HepG2 (cell line): ENCODE results near the gene SNX9. TPM values are rescaled to one million over a fixed set of nuclear protein-coding genes. Genes with fewer than 3 reads are reported as not detected.

ENCODE experiments used
- BORCS8-MEF2B ChIP-seq: sonication (generic); formaldehyde crosslinking; IDR thresholded peaks from 2 replicates; pipeline ENCODE4 v1.8.0; 2022; ENCODE audit warnings: mild to moderate bottlenecking, missing genetic modification reagents
- CENPT ChIP-seq: sonication (generic); formaldehyde crosslinking; IDR thresholded peaks from 2 replicates; pipeline ENCODE4 v1.8.0; 2022; ENCODE audit warnings: low read depth, mild to moderate bottlenecking, moderate library complexity, missing genetic modification reagents
- CTCF ChIP-seq: sonication (generic); formaldehyde crosslinking; IDR thresholded peaks from 2 replicates; pipeline ENCODE4 v1.5.0; 2020; ENCODE audit warnings: mild to moderate bottlenecking, missing genetic modification reagents, moderate library complexity
- ERF ChIP-seq: IDR thresholded peaks from 2 replicates; pipeline ENCODE4 v1.6.1; 2018; ENCODE audit warnings: missing biosample characterization, missing genetic modification reagents
- FOXC1 ChIP-seq: sonication (generic); formaldehyde crosslinking; IDR thresholded peaks from 2 replicates; pipeline ENCODE4 v1.8.0; 2022; ENCODE audit warnings: mild to moderate bottlenecking, missing genetic modification reagents, borderline replicate concordance
- HNRNPLL ChIP-seq: fragments of 200-400 bp; formaldehyde crosslinking; IDR thresholded peaks from 2 replicates; pipeline ENCODE4 v1.6.1; 2017; ENCODE audit warnings: mild to moderate bottlenecking, low read depth, low read length; ENCODE audit not compliant: poor library complexity, severe bottlenecking
- MTF2 ChIP-seq: sonication (generic); formaldehyde crosslinking; IDR thresholded peaks from 2 replicates; pipeline ENCODE4 v1.5.0; 2020; ENCODE audit warnings: missing genetic modification reagents, borderline replicate concordance
- POLR2AphosphoS5 ChIP-seq: IDR thresholded peaks from 2 replicates; pipeline ENCODE4 v1.6.1; 2012; ENCODE audit warnings: low read depth, low read length
- SMYD3 ChIP-seq: sonication (generic); formaldehyde crosslinking; IDR thresholded peaks from 2 replicates; pipeline ENCODE4 v1.8.1; 2023; ENCODE audit warnings: mild to moderate bottlenecking, missing genetic modification reagents
- STAG1 ChIP-seq: sonication (generic); formaldehyde crosslinking; IDR thresholded peaks from 2 replicates; pipeline ENCODE4 v1.4.0; 2020; ENCODE audit warnings: missing genetic modification reagents
- TARDBP ChIP-seq: sonication (generic); formaldehyde crosslinking; IDR thresholded peaks from 2 replicates; pipeline ENCODE4 v1.8.0; 2022; ENCODE audit warnings: mild to moderate bottlenecking, missing genetic modification reagents
- ZBTB42 ChIP-seq: sonication (generic); formaldehyde crosslinking; IDR thresholded peaks from 2 replicates; pipeline ENCODE4 v1.5.0; 2020; ENCODE audit warnings: mild to moderate bottlenecking, missing genetic modification reagents
- ZNF264 ChIP-seq: sonication (generic); formaldehyde crosslinking; IDR thresholded peaks from 2 replicates; pipeline ENCODE4 v1.4.0; 2020; ENCODE audit warnings: missing genetic modification reagents
- ZNF350 ChIP-seq: sonication (generic); formaldehyde crosslinking; IDR thresholded peaks from 2 replicates; pipeline ENCODE4 v1.4.0; 2020; ENCODE audit warnings: mild to moderate bottlenecking, low read depth, missing genetic modification reagents, borderline replicate concordance
- ZNF547 ChIP-seq: sonication (generic); formaldehyde crosslinking; IDR thresholded peaks from 2 replicates; pipeline ENCODE4 v1.5.1; 2020; ENCODE audit warnings: mild to moderate bottlenecking, missing genetic modification reagents
- ZNF770 ChIP-seq: sonication (generic); formaldehyde crosslinking; IDR thresholded peaks from 2 replicates; pipeline ENCODE4 v1.5.0; 2020; ENCODE audit warnings: mild to moderate bottlenecking, missing genetic modification reagents
- polyA plus RNA-seq, 8 experiments: library from polyadenylated mRNA; depleted of rRNA in 3 of 8; stranded (reverse) in 7 of 8; unstranded in 1 of 8; fragments of >200 nt; fragmentation: Illumina TruSeq in 4 of 8; extraction: Trizol in 4 of 8; gene quantifications; 2 replicates each; pipeline versions ENCODE4 v1.2.1 to v1.2.3, GENCODE V29; 2011 to 2016; ENCODE audit warnings: low read depth in 4 of 8, missing spikeins in 1 of 8, mixed read lengths in 1 of 8; ENCODE audit not compliant: insufficient read depth in 1 of 8
- total RNA-seq, 5 experiments: library from RNA; depleted of rRNA; stranded (reverse); fragments of >200 nt; fragmentation: Illumina TruSeq; extraction: Trizol; gene quantifications; 2 replicates each; pipeline ENCODE4 v1.2.3, GENCODE V29; 2016; ENCODE audit warnings: low read depth in 1 of 5
- TF ChIP-seq, protein P1 (sequence below): IDR thresholded peaks from 2 replicates; pipeline ENCODE4 v1.6.1; 2016
- TF ChIP-seq, protein P2 (sequence below): sonication (generic); formaldehyde crosslinking; IDR thresholded peaks from 2 replicates; pipeline ENCODE4 v1.8.1; 2022; ENCODE audit warnings: mild to moderate bottlenecking, missing genetic modification reagents

The SNX9 gene
- total and polyA plus RNA-seq, 2 of the 13 experiments (the other 11 are each of a cell fraction or from before 2014, with no cell fraction given) = 21.9 to 36.0 TPM

DNA sequence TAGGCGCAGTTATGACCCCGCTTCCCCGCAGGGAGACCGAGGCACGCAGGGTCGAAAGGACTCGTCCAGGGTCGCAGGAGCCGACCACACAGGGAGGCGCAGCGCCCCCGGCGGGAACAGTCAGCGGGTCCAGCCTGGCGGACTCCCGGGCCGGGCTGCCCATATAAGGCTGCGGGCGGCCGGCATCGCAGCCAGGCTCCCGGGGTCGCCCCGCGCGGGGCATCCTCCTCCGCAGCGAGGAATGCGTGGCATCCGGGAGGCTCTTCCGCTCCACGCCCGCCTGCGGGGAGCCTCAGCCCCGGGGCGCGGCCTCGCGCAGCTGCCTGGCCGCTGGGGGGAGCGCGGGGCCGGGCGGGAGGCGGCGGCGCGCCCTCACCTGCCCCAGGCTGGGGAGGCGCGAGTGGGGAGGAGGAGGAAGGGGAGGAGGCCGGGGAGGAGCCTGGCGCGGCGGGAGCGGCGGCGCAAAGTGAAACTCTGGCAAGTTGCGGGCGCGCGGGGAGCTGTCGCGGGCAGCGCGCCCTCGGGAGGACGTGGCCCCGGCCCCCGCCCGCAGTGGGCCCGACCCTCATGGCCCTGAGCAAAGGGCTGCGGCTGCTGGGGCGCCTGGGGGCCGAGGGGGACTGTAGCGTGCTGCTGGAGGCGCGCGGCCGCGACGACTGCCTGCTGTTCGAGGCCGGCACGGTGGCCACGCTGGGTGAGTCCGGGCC, 158.5 kb downstream of the SNX9 start, which contains the start of gene SYNJ2 (continued):
- TF ChIP-seq ZBTB42 (CRISPR knock-in tag) (0 out of 2 replicates have a peak, but pooled peaks have one; percentile 26), SMYD3 (0 out of 2 replicates have a peak, but pooled peaks have one; percentile 28), ZNF350 (CRISPR knock-in tag) (peak; percentile 80), STAG1 (CRISPR knock-in tag) (peak; percentile 31; the same call in 1 of the 2 replicates), ZNF264 (no peak), TARDBP (CRISPR knock-in tag) (peak; percentile 57; the same call in 1 of the 2 replicates), HNRNPLL (peak; percentile 61), ZNF770 (peak; percentile 77; the same call in 1 of the 2 replicates), POLR2AphosphoS5 (peak; percentile 62), BORCS8-MEF2B (CRISPR knock-in tag) (peak; percentile 54; the same call in 1 of the 2 replicates), ZNF547 (CRISPR knock-in tag) (peak; percentile 78), FOXC1 (CRISPR knock-in tag) (peak; percentile 63), CTCF (CRISPR knock-in tag) (peak; percentile 79), CENPT (CRISPR knock-in tag) (peak; percentile 84), MTF2 (CRISPR knock-in tag) (0 out of 2 replicates have a peak, but pooled peaks have one; percentile 16), ERF (CRISPR knock-in tag) (peak; percentile 75; the same call in 1 of the 2 replicates)
- TF ChIP-seq, protein P1, sequence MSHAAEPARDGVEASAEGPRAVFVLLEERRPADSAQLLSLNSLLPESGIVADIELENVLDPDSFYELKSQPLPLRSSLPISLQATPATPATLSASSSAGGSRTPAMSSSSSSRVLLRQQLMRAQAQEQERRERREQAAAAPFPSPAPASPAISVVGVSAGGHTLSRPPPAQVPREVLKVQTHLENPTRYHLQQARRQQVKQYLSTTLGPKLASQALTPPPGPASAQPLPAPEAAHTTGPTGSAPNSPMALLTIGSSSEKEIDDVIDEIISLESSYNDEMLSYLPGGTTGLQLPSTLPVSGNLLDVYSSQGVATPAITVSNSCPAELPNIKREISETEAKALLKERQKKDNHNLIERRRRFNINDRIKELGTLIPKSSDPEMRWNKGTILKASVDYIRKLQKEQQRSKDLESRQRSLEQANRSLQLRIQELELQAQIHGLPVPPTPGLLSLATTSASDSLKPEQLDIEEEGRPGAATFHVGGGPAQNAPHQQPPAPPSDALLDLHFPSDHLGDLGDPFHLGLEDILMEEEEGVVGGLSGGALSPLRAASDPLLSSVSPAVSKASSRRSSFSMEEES (CRISPR knock-in tag) = 0 out of 2 replicates have a peak, but pooled peaks have one; percentile 30
- TF ChIP-seq, protein P2, sequence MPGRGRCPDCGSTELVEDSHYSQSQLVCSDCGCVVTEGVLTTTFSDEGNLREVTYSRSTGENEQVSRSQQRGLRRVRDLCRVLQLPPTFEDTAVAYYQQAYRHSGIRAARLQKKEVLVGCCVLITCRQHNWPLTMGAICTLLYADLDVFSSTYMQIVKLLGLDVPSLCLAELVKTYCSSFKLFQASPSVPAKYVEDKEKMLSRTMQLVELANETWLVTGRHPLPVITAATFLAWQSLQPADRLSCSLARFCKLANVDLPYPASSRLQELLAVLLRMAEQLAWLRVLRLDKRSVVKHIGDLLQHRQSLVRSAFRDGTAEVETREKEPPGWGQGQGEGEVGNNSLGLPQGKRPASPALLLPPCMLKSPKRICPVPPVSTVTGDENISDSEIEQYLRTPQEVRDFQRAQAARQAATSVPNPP (CRISPR knock-in tag) = peak; percentile 61
